Parathyroid adenoma (tissue), 2 donors: Measurements from ENCODE around the gene LMX1B.

Experiments used
- H2AFZ ChIP-seq: fragments of 300-600 bp; sonication (generic); one replicate; pipeline ENCODE4 v1.7.0; 2017; ENCODE audit warnings: antibody characterized with exemption, mild to moderate bottlenecking
- H3K27ac ChIP-seq: fragments of 300-600 bp; sonication (generic); one replicate; pipeline ENCODE4 v1.7.0; 2017
- H3K27me3 ChIP-seq: fragments of 300-600 bp; sonication (generic); one replicate; pipeline ENCODE4 v1.7.0; 2017; ENCODE audit warnings: low read length; ENCODE audit not compliant: control insufficient read depth, insufficient read depth
- H3K36me3 ChIP-seq: fragments of 300-600 bp; sonication (generic); one replicate; pipeline ENCODE4 v1.7.0; 2017; ENCODE audit warnings: low read length; ENCODE audit not compliant: control insufficient read depth, insufficient read depth
- H3K4me1 ChIP-seq: fragments of 300-600 bp; sonication (generic); one replicate; pipeline ENCODE4 v1.7.0; 2017; ENCODE audit warnings: control low read depth
- H3K4me2 ChIP-seq: fragments of 300-600 bp; sonication (generic); one replicate; pipeline ENCODE4 v1.7.0; 2017; ENCODE audit warnings: low read length
- H3K4me3 ChIP-seq: fragments of 300-600 bp; sonication (generic); one replicate; pipeline ENCODE4 v1.7.0; 2017; ENCODE audit warnings: low read depth, low read length
- H3K79me2 ChIP-seq: fragments of 300-600 bp; sonication (generic); one replicate; pipeline ENCODE4 v1.7.0; 2017; ENCODE audit warnings: control low read depth
- H3K9ac ChIP-seq: fragments of 300-600 bp; sonication (generic); one replicate; pipeline ENCODE4 v1.7.0; 2017; ENCODE audit warnings: mild to moderate bottlenecking
- H3K9me3 ChIP-seq: fragments of 300-600 bp; sonication (generic); one replicate; pipeline ENCODE4 v1.7.0; 2017; ENCODE audit warnings: low read length; ENCODE audit not compliant: control insufficient read depth
- CTCF ChIP-seq: fragments of 300-600 bp; sonication (generic); IDR thresholded peaks from one replicate; pipeline ENCODE4 v1.7.0; 2017; ENCODE audit warnings: antibody characterized with exemption, mild to moderate bottlenecking
- donor health status: primary hyperparathyroidism.

LMX1B gene

DNA sequence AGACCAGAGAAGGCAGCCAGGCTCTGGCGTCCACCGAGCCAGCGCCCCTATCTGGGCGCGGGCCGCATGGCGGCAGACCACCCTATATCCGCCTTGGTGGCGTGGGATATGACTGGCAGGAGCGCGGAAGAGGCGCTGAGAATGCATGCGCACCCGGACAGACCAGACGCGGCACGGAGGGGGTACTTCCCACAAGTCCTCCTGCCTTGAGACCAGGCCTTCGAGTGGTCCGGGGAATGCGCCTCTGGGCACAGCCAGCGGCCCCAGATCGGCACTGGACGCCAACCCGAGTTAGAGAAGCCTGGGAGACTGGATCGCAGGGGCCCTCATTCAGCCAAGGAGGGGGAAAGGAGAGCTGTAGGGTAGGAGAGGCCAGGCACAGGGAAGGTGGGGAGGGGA is 2.5 kb upstream of the LMX1B start:
- no peaks in the 10 kb centered on the region for H3K36me3 ChIP-seq
- H3K4me3 ChIP-seq: peak overlapping the region; percentile 29
- H3K9me3 ChIP-seq: no peaks in the 10 kb centered on the region
- H3K79me2 ChIP-seq: no peaks in the 10 kb centered on the region
- H3K27me3 ChIP-seq: no peaks in the 10 kb centered on the region
- no peak for TF ChIP-seq CTCF
- no peak overlapping the region for H3K27ac ChIP-seq
- H3K4me2 ChIP-seq: no peak overlapping the region
- no peaks in the 10 kb centered on the region for H3K4me1 ChIP-seq
- H3K9ac ChIP-seq: no peak overlapping the region
- no peak overlapping the region for H2AFZ ChIP-seq

- Histone ChIP-seq H2AFZ (no peak overlapping the region), H3K27me3 (no peaks in the 10 kb centered on the region), H3K79me2 (no peaks in the 10 kb centered on the region), H3K36me3 (no peaks in the 10 kb centered on the region), H3K9ac (no peak overlapping the region), H3K27ac (no peak overlapping the region), H3K4me3 (peak overlapping the region; percentile 29), H3K4me1 (no peaks in the 10 kb centered on the region), H3K9me3 (no peaks in the 10 kb centered on the region), H3K4me2 (peak overlapping the region; percentile 67)
- TF ChIP-seq CTCF: peak; percentile 66
These were observed 2.0 kb upstream of the LMX1B start for GRCh38 chr9:126611592-126612325.

GRCh38 chr9:126612326-126612812 is 1.4 kb upstream of the LMX1B start:
- Histone ChIP-seq H3K9ac (no peak overlapping the region), H3K9me3 (no peaks in the 10 kb centered on the region), H3K27me3 (no peaks in the 10 kb centered on the region), H3K4me2 (peak overlapping the region; percentile 67), H3K36me3 (no peaks in the 10 kb centered on the region), H3K79me2 (no peaks in the 10 kb centered on the region), H3K4me1 (no peaks in the 10 kb centered on the region), H3K27ac (no peak overlapping the region), H3K4me3 (peak overlapping the region; percentile 62), H2AFZ (no peak overlapping the region)
- TF ChIP-seq CTCF: no peak

DNA sequence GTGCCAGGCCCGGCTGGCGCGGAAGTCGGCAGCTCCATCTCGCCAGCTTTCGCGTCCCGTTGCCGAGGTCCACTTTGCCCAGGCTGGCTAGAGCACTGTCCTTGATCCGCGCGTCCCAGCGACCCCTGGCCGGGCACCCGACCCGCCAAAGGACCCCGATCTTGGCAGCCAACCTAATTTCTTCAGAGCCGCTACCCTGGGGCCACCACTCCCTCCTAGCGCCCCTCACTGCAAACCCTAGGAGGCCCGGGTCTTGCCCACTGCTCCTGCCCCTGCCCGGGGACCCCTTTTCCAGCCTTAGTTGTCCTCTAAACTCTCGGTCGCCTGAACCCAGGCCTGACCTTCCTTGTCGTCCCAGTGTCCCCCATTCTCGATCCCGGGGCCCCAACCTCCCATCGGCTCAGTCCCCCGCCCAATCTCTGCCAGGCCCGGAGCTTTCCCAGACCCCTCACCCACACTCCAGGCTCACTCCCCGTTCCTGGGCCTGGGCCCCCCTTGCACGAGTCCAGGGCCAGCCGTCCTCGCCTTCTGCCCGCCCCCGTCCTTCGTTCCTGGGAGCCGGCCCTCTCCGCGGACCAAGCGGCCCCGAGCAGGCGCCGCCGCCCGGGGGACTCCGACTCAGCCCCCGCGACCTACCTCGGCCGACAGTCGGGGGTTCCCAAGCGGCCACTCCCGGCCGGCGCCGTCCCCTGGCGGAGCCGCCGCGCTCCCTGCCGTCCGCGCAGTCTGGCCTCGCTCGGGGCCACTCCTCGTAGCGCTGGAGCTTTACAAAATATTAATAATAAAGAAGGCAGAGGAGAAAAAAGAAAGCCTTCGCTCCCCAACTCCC is 701 bp upstream of the LMX1B start:
- Histone ChIP-seq H2AFZ (peak overlapping the region; percentile 20), H3K9me3 (no peaks in the 10 kb centered on the region), H3K4me3 (peak overlapping the region; percentile 62), H3K4me2 (peak overlapping the region; percentile 67), H3K36me3 (no peaks in the 10 kb centered on the region), H3K9ac (no peak overlapping the region), H3K27ac (no peak overlapping the region), H3K79me2 (no peaks in the 10 kb centered on the region), H3K4me1 (no peaks in the 10 kb centered on the region), H3K27me3 (no peaks in the 10 kb centered on the region)
- no peak for TF ChIP-seq CTCF
